ENCODE results near the gene CYB561D2.

CYB561D2 gene

DNA sequence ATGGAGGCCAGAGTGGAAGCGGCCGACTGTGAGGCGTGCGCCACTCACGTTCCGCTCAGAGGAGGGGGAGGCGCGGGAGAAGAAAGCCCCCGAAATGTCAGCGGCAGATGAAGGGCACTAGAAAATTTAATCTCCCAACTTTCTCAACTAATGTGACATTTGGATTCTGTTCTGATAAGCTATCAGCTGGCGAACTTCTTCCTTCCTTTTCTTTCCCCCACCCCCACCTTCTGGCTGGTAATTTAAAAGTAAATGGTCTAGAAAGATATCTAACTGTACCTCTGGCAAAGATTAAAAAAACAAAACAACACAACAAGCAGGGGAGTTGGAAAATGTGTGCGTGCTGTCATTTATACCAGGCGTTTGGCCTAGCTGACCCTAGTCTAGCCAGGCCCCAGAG lies 35.1 kb downstream of the CYB561D2 start:
- no peak overlapping the region for H3K4me3 Mint-ChIP-seq

DNA sequence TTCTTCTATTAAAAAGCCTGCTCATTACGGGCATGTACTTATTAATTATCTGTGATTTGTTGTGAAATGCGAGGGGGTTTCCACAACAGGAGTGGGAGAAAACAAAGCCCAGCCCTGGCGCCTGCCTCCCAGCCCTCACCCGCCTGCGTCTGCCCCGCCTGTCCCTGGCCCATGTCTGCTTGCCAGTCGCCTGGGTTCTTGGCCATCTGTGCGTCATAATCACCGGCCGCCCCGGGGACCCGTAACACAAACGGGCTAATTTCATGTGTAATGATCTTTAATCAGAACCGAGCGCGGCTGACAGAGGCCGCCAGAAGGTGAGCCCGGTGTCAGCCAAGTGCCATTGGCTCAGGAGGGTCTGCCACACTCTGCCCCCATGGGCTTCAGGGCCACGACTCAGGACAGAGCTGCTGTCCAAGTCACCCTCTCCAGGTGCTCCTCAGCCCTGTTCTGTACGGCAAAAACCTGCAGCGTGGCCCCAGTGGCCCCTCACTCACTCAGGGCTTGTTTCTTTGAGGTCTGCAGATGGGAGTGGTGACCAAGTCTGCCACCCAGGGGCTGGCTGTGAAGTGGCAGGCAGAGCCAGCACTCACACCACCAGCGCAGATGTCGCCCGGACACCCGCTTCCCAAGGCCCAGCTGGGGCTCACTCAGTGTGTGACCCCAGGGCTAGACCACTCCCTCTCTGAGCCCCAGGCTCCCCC lies 37.5 kb downstream of the CYB561D2 start:
- H3K36me3 Mint-ChIP-seq (ENCODE audit: insufficient read depth), result peaks cover 2% of the 10 kb centered on the region
- no peaks in the 10 kb centered on the region for H3K27me3 Mint-ChIP-seq
- no peak overlapping the region for H3K27ac Mint-ChIP-seq
- ATAC-seq (replicated peaks) (no peak), DNase-seq (no peak)
- no peaks in the 10 kb centered on the region for H3K9me3 Mint-ChIP-seq
- no peak overlapping the region for H3K4me3 Mint-ChIP-seq
- peaks cover 0 to 12% of the 10 kb centered on the region in 2 donors for H3K4me1 Mint-ChIP-seq (ENCODE audit: low read depth in 2 of 2)

More for the DNA sequence above, 35.1 kb downstream of the CYB561D2 start:
- DNase-seq (no peak), ATAC-seq (replicated peaks) (no peak)
- Mint-ChIP-seq H3K27ac (peak overlapping the region in 1 of 2 donors; percentile 38), H3K4me1 (ENCODE audit: low read depth in 2 of 2) (no peaks in the 10 kb centered on the region), H3K27me3 (no peaks in the 10 kb centered on the region), H3K9me3 (no peaks in the 10 kb centered on the region), H3K36me3 (ENCODE audit: insufficient read depth) (peaks cover 2% of the 10 kb centered on the region)

DNA sequence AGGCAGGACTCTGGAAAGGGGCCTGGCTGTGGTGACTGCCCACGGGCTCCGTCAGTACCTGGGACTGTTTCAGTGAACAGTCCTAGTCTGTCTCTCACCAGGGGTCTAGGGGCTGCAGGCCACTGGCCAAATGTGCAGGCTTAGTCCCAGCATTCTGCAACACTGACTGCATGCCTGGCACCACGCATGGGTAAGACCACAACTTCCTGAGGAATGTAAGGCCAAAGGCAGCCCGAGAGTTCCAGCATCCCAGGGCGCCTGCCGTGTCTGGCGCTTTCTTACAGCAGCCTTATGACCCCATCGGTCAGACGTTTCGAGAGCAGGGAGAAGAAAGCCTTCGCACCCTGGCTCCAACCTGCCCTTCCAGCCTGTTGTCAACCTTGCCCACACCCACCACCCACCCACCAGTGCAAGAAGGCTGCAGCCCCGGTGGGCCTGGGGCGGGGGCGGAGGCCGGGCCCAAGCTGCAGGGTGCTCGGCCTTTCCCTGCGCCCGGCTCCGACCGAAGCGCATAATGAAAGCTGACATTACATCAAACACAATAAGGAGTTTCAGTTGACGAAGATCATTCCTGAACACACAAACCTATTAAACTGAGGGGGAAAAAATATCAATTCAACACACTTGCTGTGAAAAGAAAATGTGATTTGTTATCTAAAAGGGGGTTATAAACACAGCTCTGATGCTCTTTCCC lies 38.2 kb downstream of the CYB561D2 start:
- H3K9me3 Mint-ChIP-seq, result no peaks in the 10 kb centered on the region
- ATAC-seq (replicated peaks), result no peak
- H3K27ac Mint-ChIP-seq, result no peak overlapping the region
- no peaks in the 10 kb centered on the region for H3K27me3 Mint-ChIP-seq
- no peak overlapping the region for H3K4me3 Mint-ChIP-seq
- DNase-seq, result no peak
- peaks cover 2% of the 10 kb centered on the region for H3K36me3 Mint-ChIP-seq (ENCODE audit: insufficient read depth)
- H3K4me1 Mint-ChIP-seq (ENCODE audit: low read depth in 2 of 2), result peaks cover 0 to 12% of the 10 kb centered on the region in 2 donors

- DNase-seq, result no peak
- Mint-ChIP-seq H3K27me3 (no peaks in the 10 kb centered on the region), H3K4me1 (ENCODE audit: low read depth in 2 of 2) (peaks cover 0 to 12% of the 10 kb centered on the region in 2 donors), H3K9me3 (no peaks in the 10 kb centered on the region), H3K4me3 (no peak overlapping the region), H3K36me3 (ENCODE audit: insufficient read depth) (peaks cover 2% of the 10 kb centered on the region), H3K27ac (no peak overlapping the region)
- ATAC-seq (replicated peaks), result no peak
Measured at GRCh38 chr3:50389414-50389767, 38.7 kb downstream of the CYB561D2 start.

- H3K27ac Mint-ChIP-seq, result peak overlapping the region in 1 of 2 donors; percentile 44
Measured at GRCh38 chr3:50390508-50391224, 40.0 kb downstream of the CYB561D2 start.

DNA sequence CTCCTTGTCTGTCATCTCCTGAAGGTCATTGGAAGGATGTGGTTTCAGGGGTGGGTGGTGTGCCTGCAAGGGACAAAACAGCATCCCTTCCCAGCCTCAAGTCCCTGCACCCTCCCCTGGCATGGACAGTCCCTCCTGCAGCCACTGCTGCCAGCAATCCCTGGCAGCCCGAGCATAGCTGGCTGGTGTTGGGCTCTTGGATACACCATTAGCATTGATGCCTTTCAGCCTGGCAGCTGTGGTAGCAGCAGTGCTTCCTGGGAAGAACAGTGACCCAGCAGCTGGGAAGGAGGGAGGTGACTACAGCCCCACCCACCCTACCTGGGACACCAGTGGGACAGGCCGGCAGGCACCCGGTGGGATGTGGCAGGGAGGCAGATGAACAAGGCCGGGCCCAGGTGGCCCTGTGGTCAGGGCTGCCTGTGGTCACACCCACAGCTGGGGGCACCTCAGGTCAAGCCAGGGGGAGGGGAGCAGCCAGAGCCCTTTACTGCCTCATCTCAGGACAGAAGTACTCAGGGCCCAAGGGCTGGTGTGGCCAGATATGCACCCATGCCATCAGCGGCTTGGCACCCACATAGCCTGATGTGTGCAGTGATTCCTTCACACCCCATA lies 41.5 kb downstream of the CYB561D2 start:
- H3K27me3 Mint-ChIP-seq, result no peaks in the 10 kb centered on the region
- DNase-seq (no peak), ATAC-seq (replicated peaks) (no peak)
- H3K36me3 Mint-ChIP-seq (ENCODE audit: insufficient read depth), result peaks cover 6% of the 10 kb centered on the region
- H3K27ac Mint-ChIP-seq, result peak overlapping the region; percentile 38 to 87
- no peak overlapping the region for H3K4me3 Mint-ChIP-seq
- H3K4me1 Mint-ChIP-seq (ENCODE audit: low read depth in 2 of 2), result peaks cover 0 to 12% of the 10 kb centered on the region in 2 donors
- no peaks in the 10 kb centered on the region for H3K9me3 Mint-ChIP-seq

More at GRCh38 chr3:50390508-50391224, 40.0 kb downstream of the CYB561D2 start:
- Mint-ChIP-seq H3K9me3 (no peaks in the 10 kb centered on the region), H3K4me1 (ENCODE audit: low read depth in 2 of 2) (peaks cover 0 to 12% of the 10 kb centered on the region in 2 donors), H3K27me3 (no peaks in the 10 kb centered on the region), H3K4me3 (no peak overlapping the region), H3K36me3 (ENCODE audit: insufficient read depth) (peaks cover 2% of the 10 kb centered on the region)
- ATAC-seq (replicated peaks) (no peak), DNase-seq (no peak)

GRCh38 chr3:50393061-50393460 lies 42.4 kb downstream of the CYB561D2 start:
- no peak for DNase-seq

GRCh38 chr3:50395070-50395860 lies 44.6 kb downstream of the CYB561D2 start:
- Mint-ChIP-seq H3K9me3 (no peaks in the 10 kb centered on the region), H3K4me3 (no peak overlapping the region), H3K27me3 (no peaks in the 10 kb centered on the region), H3K36me3 (ENCODE audit: insufficient read depth) (peaks cover 6% of the 10 kb centered on the region), H3K27ac (peak overlapping the region in 1 of 2 donors; percentile 32), H3K4me1 (ENCODE audit: low read depth in 2 of 2) (peaks cover 6 to 15% of the 10 kb centered on the region in 2 donors)
- ATAC-seq (replicated peaks), result no peak
- DNase-seq, result no peak

More at GRCh38 chr3:50393061-50393460, 42.4 kb downstream of the CYB561D2 start:
- H3K9me3 Mint-ChIP-seq, result no peaks in the 10 kb centered on the region
- H3K27me3 Mint-ChIP-seq, result no peaks in the 10 kb centered on the region
- peak overlapping the region; percentile 38 to 39 for H3K27ac Mint-ChIP-seq
- H3K36me3 Mint-ChIP-seq (ENCODE audit: insufficient read depth), result peaks cover 6% of the 10 kb centered on the region
- H3K4me1 Mint-ChIP-seq (ENCODE audit: low read depth in 2 of 2), result peaks cover under 1 to 12% of the 10 kb centered on the region in 2 donors
- ATAC-seq (replicated peaks), result no peak
- H3K4me3 Mint-ChIP-seq, result no peak overlapping the region

DNA sequence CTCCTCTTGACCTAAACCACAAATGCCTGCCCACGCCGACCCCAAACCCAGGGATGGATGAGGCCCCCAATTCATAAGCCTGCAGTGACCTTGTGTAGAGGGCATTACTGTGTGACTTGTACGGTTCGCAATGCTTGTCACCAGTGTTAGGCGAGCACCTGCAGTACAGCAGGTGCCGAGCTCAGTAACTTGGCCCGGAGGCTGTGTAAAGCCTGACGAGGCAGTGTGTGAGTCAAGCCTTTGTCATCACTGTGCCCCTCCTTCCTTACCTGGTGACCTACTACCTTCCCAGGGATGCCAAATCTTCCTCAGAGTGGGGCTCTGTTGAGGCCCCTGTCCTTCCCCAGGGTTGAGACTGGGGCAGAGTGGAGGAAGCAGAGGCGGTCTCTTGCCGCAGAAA lies 45.8 kb downstream of the CYB561D2 start:
- H3K9me3 Mint-ChIP-seq, result no peaks in the 10 kb centered on the region
- H3K36me3 Mint-ChIP-seq (ENCODE audit: insufficient read depth), result peaks cover 6% of the 10 kb centered on the region
- no peak overlapping the region for H3K4me3 Mint-ChIP-seq
- peaks cover 6 to 15% of the 10 kb centered on the region in 2 donors for H3K4me1 Mint-ChIP-seq (ENCODE audit: low read depth in 2 of 2)
- no peak overlapping the region for H3K27ac Mint-ChIP-seq
- no peaks in the 10 kb centered on the region for H3K27me3 Mint-ChIP-seq
- ATAC-seq (replicated peaks), result no peak
- no peak for DNase-seq

GRCh38 chr3:50401978-50402595 lies 51.4 kb downstream of the CYB561D2 start:
- ATAC-seq (replicated peaks), result no peak
- H3K27ac Mint-ChIP-seq, result no peak overlapping the region

More at GRCh38 chr3:50401978-50402595, 51.4 kb downstream of the CYB561D2 start:
- DNase-seq, result no peak
- Mint-ChIP-seq H3K36me3 (ENCODE audit: insufficient read depth) (peaks cover 6% of the 10 kb centered on the region), H3K4me1 (ENCODE audit: low read depth in 2 of 2) (peaks cover 10 to 19% of the 10 kb centered on the region in 2 donors), H3K4me3 (no peak overlapping the region), H3K9me3 (peaks cover 0 to 4% of the 10 kb centered on the region in 2 donors), H3K27me3 (no peaks in the 10 kb centered on the region)
